RWPE1 (cell line): ENCODE results near the gene PSD4.

Experiments used
- CTCF ChIA-PET: fragments of 350-600 bp; sonication (Branson Sonifier 250); formaldehyde crosslinking; extraction: SDS; loops from one replicate; lab custom pipeline; 2021; lab: Yijun Ruan, JAX
- POLR2A ChIA-PET: fragments of 400-600 bp; formaldehyde crosslinking; extraction: SDS; loops from one replicate; lab custom pipeline; 2020; ENCODE audit warnings: antibody characterized with exemption; ENCODE audit not compliant: low non-redundant PET; lab: Yijun Ruan, JAX
- DNase-seq: peaks from one replicate; pipeline ENCODE4 v3.0.0; 2012; ENCODE audit warnings: low spot score
- H3K27ac ChIP-seq: fragments of 450-650 bp; 2 replicates; pipeline ENCODE4 v1.5.1; 2017
- TF ChIP-seq, protein P1 (sequence below): fragments of 450-650 bp; conservative IDR thresholded peaks from 2 replicates; pipeline ENCODE4 v1.5.1; 2017; ENCODE audit warnings: low read depth, mild to moderate bottlenecking

Gene PSD4

DNA sequence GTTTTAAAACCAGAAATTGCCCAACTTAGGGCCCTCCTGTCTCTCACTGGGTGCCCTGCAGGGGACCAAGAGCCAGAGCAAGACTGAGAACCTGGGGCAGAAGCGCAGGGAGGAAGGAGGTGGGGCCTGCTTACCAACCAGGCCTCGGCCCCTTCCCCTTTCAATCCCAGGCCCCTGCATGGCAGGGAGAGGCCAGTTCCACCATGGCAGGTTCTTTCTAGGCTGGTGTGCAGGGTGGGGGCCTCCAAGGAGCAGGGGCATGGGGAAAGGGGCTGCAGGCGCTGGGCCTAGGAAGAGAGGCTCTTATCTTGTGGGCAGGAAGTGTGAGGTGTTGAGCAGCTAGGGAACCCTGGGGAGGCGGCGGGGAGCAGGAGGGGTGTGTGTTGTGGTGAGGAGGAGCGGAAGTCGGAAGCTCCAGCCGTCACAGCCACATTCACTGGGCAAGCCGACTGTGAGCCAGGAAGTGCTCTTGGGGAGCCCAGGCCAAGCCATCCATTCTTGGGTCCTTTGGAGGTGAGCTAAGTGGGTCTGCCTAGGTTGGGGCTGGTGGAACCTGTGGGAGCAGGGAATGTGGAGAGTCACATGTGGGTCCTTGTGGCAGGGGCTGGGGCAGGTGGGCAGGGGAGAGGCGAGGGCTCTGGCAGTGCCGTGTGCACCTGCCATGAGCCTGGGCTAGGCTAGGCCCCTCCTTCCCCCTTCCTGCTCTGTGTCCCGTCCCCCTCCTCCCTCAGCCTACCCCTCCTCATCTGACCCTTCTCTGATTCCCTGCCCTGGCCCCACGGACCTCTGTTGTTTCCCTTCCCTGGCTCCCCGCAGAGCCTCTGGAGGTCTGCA is at the start of gene PSD4:
TSS of gene PSD4 (plus strand) at position 430 of the 834 bp plus-strand sequence. CDS start 8,486 bp downstream, outside the sequence.
- no peak within 1 kb of the TSS for H3K27ac ChIP-seq
- TF ChIP-seq, protein P1, sequence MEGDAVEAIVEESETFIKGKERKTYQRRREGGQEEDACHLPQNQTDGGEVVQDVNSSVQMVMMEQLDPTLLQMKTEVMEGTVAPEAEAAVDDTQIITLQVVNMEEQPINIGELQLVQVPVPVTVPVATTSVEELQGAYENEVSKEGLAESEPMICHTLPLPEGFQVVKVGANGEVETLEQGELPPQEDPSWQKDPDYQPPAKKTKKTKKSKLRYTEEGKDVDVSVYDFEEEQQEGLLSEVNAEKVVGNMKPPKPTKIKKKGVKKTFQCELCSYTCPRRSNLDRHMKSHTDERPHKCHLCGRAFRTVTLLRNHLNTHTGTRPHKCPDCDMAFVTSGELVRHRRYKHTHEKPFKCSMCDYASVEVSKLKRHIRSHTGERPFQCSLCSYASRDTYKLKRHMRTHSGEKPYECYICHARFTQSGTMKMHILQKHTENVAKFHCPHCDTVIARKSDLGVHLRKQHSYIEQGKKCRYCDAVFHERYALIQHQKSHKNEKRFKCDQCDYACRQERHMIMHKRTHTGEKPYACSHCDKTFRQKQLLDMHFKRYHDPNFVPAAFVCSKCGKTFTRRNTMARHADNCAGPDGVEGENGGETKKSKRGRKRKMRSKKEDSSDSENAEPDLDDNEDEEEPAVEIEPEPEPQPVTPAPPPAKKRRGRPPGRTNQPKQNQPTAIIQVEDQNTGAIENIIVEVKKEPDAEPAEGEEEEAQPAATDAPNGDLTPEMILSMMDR, result no peak
- no peak for DNase-seq
- ChIA-PET POLR2A (no interaction called here), CTCF (no interaction called here)

DNA sequence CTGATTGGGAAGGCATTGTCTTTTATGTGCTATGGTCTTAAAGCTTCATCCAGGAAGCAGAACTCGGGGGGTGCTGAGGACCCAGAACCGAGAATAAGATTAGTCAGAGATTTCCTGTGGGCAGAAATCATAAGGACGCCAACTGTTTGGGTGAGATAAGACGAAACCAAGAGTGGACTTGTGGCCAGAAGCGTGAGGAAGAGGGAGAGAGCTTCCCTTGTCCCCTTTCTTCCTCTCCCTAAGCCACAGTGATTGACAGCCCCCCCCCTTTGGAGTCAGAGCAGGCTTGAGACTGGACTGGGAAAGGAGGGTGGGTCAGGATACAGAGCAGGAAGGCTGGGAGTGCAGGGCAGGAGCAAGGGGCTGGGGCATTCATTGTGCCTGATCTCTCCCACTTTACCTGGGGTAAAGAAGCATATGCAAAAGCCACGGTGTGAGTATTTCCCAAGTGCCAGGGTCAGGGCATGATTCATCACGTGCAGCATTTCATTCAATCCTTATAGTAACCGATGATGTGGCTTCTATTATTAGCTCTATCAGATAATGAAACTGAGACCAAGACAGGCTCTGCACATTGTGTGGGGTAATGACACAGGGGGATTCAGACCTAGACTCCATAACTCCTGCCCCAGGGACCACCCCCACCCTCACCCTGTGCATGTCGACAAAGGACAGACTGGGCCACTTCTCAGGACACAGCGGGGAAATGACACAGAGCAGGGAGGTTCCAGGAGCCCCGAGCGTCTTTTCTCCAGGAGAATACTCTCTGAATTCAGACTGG is 49.4 kb upstream of the PSD4 start:
- H3K27ac ChIP-seq, result no peak overlapping the region

DNA sequence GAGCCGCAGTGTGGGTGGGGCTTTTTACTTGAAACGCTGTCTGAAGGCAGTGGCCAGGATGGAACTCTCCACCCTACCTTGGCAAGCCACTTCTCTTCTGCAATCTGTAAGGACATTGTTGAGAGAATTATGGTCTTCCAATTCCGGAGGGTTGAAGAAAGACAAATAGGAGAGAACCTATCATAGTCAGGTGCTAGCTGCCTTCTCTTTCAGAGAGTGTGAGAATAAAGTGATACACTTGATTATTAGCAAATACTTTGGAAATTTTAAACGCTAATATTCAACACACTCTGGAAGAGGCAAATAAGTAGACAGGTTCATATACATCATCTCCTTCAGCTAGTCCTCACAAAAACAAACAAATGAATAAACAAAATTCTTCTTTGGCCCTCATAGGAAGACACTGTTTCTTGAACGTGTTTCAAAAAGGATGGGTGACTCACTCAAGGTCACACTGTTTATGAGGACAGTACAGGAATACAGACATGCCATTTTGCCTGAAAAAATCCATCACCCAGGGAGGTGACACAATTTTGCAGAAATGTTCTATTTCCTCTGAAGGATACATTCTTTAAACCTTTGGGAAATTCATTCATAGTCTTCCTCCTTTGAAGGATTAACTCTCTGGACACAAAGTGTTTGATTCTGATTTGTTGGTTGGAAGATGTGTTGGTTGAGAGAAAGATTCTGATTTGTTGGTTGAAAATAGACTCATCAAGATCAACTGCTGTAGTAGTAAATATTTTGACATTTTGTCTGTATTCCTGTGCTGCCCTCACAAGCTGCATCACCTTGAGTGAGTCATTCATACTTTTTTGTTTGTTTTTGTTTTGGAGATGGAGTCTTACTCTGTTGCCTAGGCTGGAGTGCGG is 48.6 kb upstream of the PSD4 start:
- CTCF ChIA-PET, result interaction anchor here (0.7 kb wide), 1 partner anchor 100 kb away, joined by 3 read pairs; no protein-coding TSS in a partner anchor
- TF ChIP-seq, protein P1, result no peak
- no peak overlapping the region for H3K27ac ChIP-seq
- DNase-seq, result no peak
- POLR2A ChIA-PET, result no interaction called here

More for the DNA sequence above, 49.4 kb upstream of the PSD4 start:
- CTCF ChIA-PET, result interaction anchor here (0.7 kb wide), 1 partner anchor 100 kb away, joined by 3 read pairs; no protein-coding TSS in a partner anchor
- peak; percentile 73 for DNase-seq
- POLR2A ChIA-PET, result no interaction called here
- TF ChIP-seq, protein P1, result no peak

DNA sequence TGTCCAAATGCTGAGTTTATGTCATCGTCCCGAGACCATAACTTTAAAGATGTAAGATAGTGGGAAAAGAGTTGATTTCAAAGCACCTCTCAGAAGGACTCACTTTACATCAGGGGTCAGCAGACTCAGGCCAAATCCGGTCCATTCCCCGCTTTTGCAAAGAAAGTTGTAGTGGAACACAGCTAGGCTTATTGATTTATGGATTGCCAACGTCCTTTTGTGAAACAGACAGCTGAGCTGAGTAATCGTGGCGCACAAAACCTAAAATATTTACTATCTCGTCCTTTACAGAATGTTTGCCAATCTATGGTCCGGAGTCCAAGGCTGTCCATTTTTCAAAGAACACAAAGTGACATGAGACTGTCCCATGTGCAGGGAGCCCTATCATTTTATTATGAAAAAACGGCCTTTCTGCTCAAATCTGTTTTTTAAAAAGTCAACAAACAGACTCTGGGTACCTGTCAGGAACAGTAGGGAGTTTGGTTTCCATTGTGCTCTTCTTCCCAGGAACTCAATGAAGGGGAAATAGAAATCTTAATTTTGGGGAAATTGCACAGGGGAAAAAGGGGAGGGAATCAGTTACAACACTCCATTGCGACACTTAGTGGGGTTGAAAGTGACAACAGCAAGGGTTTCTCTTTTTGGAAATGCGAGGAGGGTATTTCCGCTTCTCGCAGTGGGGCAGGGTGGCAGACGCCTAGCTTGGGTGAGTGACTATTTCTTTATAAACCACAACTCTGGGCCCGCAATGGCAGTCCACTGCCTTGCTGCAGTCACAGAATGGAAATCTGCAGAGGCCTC is 46.7 kb upstream of the PSD4 start, which contains the start of gene IL1RN:
TSS of gene IL1RN (plus strand) at position 754 of the 801 bp plus-strand sequence. CDS start at position 781, 27 bp downstream.
- no peak for DNase-seq
- no peak within 1 kb of the TSS for H3K27ac ChIP-seq
- TF ChIP-seq, protein P1, result no peak
- ChIA-PET POLR2A (no interaction called here), CTCF (no interaction called here)

DNA sequence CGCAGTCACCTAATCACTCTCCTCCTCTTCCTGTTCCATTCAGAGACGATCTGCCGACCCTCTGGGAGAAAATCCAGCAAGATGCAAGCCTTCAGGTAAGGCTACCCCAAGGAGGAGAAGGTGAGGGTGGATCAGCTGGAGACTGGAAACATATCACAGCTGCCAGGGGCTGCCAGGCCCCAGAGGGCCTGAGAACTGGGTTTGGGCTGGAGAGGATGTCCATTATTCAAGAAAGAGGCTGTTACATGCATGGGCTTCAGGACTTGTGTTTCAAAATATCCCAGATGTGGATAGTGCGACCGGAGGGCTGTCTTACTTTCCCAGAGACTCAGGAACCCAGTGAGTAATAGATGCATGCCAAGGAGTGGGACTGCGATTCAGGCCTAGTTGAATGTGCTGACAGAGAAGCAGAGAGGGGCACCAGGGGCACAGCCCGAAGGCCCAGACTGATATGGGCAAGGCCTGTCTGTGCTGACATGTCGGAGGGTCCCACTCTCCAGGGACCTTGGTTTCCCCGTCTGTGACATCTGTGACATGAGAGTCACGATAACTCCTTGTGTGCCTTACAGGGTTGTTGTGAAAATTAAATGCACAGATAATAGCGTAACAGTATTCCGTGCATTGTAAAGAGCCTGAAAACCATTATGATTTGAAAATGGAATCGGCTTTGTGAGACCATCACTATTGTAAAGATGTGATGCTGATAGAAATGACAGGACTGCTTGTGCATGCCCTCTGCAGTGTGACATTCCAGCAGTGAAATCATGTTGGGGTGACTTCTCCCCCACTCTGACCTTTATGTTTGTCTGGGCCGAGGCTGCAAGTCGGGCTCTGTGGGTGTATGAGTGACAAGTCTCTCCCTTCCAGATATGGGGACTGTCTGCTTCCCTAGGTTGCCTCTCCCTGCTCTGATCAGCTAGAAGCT is 45.9 kb upstream of the PSD4 start:
- H3K27ac ChIP-seq, result no peak overlapping the region
- ChIA-PET POLR2A (no interaction called here), CTCF (no interaction called here)
- TF ChIP-seq, protein P1, result no peak
- DNase-seq, result no peak
